ENCODE data around the gene MED29. TPM values are rescaled to one million over a fixed set of nuclear protein-coding genes. Genes with fewer than 3 reads are reported as not detected.
A peak's percentile ranks its signal among the peaks of the same experiment; 100 is the strongest.

The MED29 gene
- total RNA-seq, 1 experiment from 2014 or later = 739 TPM

- Histone ChIP-seq H3K4me3 (ENCODE audit: low read depth in 2 of 2, low read length in 2 of 2) (peak within 1 kb of the TSS; percentile 29 to 58), H3K9me3 (ENCODE audit: control insufficient read depth, insufficient read depth, low read depth, low read length) (no peaks in the 10 kb centered on the region), H3K4me1 (ENCODE audit: control insufficient read depth, insufficient read depth, low read length) (peaks cover 77% of the 10 kb centered on the region), H3K36me3 (ENCODE audit: control insufficient read depth, insufficient read depth, low read length) (peaks cover 27% of the 10 kb centered on the region), H3K27me3 (ENCODE audit: control insufficient read depth, insufficient read depth, low read length) (no peaks in the 10 kb centered on the region), H3K27ac (ENCODE audit: low read length) (peak within 1 kb of the TSS; percentile 84)
- ChIA-PET POLR2A (interaction anchor here (0.5 to 5.9 kb wide), 129 partner anchors 9 to 1376 kb away, joined by 3 to 524 read pairs (median 5); partner anchors contain the start of genes DLL3, DYRK1B, EID2 and EID2B), CTCF (interaction anchor here (0.5 to 1.8 kb wide), 46 partner anchors 9 to 535 kb away, joined by 3 to 34 read pairs (median 6); partner anchors contain the start of genes DLL3, EID2, EID2B and FBL)
- DNase-seq (ENCODE audit: low read depth, low spot score) = peak; percentile 100
- in situ Hi-C loops (cut with HindIII; ENCODE audit: low pct_unique_long_range_greater_than_20kb, low sequenced_read_pairs) = no loop called here
- TF ChIP-seq POLR2AphosphoS5 (IDR thresholded peaks at IDR 0.05; ENCODE audit: low read depth, low read length) = no peak
- TF ChIP-seq, protein P1, sequence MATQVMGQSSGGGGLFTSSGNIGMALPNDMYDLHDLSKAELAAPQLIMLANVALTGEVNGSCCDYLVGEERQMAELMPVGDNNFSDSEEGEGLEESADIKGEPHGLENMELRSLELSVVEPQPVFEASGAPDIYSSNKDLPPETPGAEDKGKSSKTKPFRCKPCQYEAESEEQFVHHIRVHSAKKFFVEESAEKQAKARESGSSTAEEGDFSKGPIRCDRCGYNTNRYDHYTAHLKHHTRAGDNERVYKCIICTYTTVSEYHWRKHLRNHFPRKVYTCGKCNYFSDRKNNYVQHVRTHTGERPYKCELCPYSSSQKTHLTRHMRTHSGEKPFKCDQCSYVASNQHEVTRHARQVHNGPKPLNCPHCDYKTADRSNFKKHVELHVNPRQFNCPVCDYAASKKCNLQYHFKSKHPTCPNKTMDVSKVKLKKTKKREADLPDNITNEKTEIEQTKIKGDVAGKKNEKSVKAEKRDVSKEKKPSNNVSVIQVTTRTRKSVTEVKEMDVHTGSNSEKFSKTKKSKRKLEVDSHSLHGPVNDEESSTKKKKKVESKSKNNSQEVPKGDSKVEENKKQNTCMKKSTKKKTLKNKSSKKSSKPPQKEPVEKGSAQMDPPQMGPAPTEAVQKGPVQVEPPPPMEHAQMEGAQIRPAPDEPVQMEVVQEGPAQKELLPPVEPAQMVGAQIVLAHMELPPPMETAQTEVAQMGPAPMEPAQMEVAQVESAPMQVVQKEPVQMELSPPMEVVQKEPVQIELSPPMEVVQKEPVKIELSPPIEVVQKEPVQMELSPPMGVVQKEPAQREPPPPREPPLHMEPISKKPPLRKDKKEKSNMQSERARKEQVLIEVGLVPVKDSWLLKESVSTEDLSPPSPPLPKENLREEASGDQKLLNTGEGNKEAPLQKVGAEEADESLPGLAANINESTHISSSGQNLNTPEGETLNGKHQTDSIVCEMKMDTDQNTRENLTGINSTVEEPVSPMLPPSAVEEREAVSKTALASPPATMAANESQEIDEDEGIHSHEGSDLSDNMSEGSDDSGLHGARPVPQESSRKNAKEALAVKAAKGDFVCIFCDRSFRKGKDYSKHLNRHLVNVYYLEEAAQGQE (IDR thresholded peaks at IDR 0.05; ENCODE audit: insufficient read depth in 1 of 2, low read depth in 2 of 2, low read length in 1 of 2) = no peak
- TF ChIP-seq, protein P2, sequence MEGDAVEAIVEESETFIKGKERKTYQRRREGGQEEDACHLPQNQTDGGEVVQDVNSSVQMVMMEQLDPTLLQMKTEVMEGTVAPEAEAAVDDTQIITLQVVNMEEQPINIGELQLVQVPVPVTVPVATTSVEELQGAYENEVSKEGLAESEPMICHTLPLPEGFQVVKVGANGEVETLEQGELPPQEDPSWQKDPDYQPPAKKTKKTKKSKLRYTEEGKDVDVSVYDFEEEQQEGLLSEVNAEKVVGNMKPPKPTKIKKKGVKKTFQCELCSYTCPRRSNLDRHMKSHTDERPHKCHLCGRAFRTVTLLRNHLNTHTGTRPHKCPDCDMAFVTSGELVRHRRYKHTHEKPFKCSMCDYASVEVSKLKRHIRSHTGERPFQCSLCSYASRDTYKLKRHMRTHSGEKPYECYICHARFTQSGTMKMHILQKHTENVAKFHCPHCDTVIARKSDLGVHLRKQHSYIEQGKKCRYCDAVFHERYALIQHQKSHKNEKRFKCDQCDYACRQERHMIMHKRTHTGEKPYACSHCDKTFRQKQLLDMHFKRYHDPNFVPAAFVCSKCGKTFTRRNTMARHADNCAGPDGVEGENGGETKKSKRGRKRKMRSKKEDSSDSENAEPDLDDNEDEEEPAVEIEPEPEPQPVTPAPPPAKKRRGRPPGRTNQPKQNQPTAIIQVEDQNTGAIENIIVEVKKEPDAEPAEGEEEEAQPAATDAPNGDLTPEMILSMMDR (IDR thresholded peaks at IDR 0.05) = no peak
- TF ChIP-seq SIN3A (IDR thresholded peaks at IDR 0.05; ENCODE audit: borderline replicate concordance, insufficient read depth, low read depth, low read length) = no peak
- no peak for TF ChIP-seq TCF7L2 (IDR thresholded peaks at IDR 0.05; ENCODE audit: low read depth, low read length)
- intact Hi-C loops (cut with micrococcal nuclease; ENCODE audit: unreplicated experiment) = no loop called here
- peak; percentile 87 for ATAC-seq
- BruUV-seq (replicated peaks) = no TSS peak
Measured at GRCh38 chr19:39435499-39436349, 44.5 kb downstream of the MED29 start, which contains the start of gene RPS16. Gene RPS16 (minus strand): TSS chr19:39435949. CDS start chr19:39435895, 54 bp downstream.

DNA sequence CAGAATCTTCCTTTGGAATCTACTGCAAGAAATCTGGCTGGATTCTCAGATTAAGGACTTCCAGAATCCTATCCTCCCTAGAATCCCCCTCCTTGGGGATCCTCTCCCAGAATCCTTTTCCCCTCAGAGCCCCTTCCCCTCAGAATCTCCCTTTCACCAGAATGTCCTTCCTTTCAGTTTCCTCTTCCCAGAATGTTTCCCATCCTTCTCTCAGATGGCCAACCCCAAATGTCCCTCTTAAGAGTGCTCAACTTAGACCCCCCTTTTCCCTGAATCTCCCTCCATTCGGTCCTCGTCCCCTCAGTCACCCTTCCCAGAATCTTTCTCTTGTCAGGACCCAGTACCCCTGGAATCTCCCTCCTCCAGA lies 45.2 kb downstream of the MED29 start:
- intact Hi-C loops (cut with micrococcal nuclease; ENCODE audit: unreplicated experiment) = no loop called here
- H3K4me1 ChIP-seq (ENCODE audit: control insufficient read depth, insufficient read depth, low read length) = peaks cover 71% of the 10 kb centered on the region
- POLR2A ChIA-PET = interaction anchor here (0.6 to 5.9 kb wide), 115 partner anchors 10 to 1377 kb away, joined by 3 to 524 read pairs (median 5); partner anchors contain the start of genes DLL3, DYRK1B, EID2 and EID2B

More for the DNA sequence above, 45.2 kb downstream of the MED29 start:
- CTCF ChIA-PET = interaction anchor here (0.5 to 1.8 kb wide), 38 partner anchors 9 to 534 kb away, joined by 3 to 34 read pairs (median 6); partner anchors contain the start of genes DLL3, EID2, EID2B and FBL
- in situ Hi-C loops (cut with HindIII; ENCODE audit: low pct_unique_long_range_greater_than_20kb, low sequenced_read_pairs) = no loop called here
- Histone ChIP-seq H3K27ac (ENCODE audit: low read length) (peak overlapping the region; percentile 84), H3K27me3 (ENCODE audit: control insufficient read depth, insufficient read depth, low read length) (no peaks in the 10 kb centered on the region), H3K4me3 (ENCODE audit: low read depth in 2 of 2, low read length in 2 of 2) (peak overlapping the region; percentile 29 to 58), H3K9me3 (ENCODE audit: control insufficient read depth, insufficient read depth, low read depth, low read length) (no peaks in the 10 kb centered on the region), H3K36me3 (ENCODE audit: control insufficient read depth, insufficient read depth, low read length) (peaks cover 27% of the 10 kb centered on the region)
- ATAC-seq (no peak; the same call in 1 of the 2 replicates), DNase-seq (ENCODE audit: low read depth, low spot score) (no peak)
- TF ChIP-seq TCF7L2 (IDR thresholded peaks at IDR 0.05; ENCODE audit: low read depth, low read length) = no peak
- TF ChIP-seq, protein P1 (IDR thresholded peaks at IDR 0.05; ENCODE audit: insufficient read depth in 1 of 2, low read depth in 2 of 2, low read length in 1 of 2) = no peak
- BruUV-seq (replicated peaks) = TSS peak; percentile 100
